CD8-positive, alpha-beta memory T cell (primary cell): ENCODE measurements around the gene RASSF1. TPM values are rescaled to one million over a fixed set of nuclear protein-coding genes. Genes with fewer than 3 reads are reported as not detected.

Experiments
- CTCF ChIA-PET: fragments of 350-600 bp; sonication (Branson Sonifier 250); formaldehyde crosslinking; loops from one replicate; lab custom pipeline; 2021; ENCODE audit warnings: antibody characterized with exemption; lab: Charles Lee
- POLR2A ChIA-PET: fragments of 350-600 bp; sonication (Branson Sonifier 250); formaldehyde crosslinking; loops from one replicate; lab custom pipeline; 2021; ENCODE audit warnings: antibody characterized with exemption; lab: Charles Lee
- DNase-seq, 5 donors: peaks; one replicate each; pipeline versions ENCODE4 v3.0.0 to v3.0.0-alpha.2; 2020 to 2022; ENCODE audit warnings: mixed read lengths in 1 of 5
- H3K27ac ChIP-seq: one replicate; pipeline ENCODE4 v1.7.0; 2013; ENCODE audit warnings: low read depth, mild to moderate bottlenecking, low read length, moderate library complexity
- H3K27me3 ChIP-seq: 2 replicates; pipeline ENCODE4 v1.7.0; 2013; ENCODE audit warnings: low read length, mild to moderate bottlenecking; ENCODE audit not compliant: insufficient read depth, poor library complexity, severe bottlenecking
- H3K36me3 ChIP-seq: 2 replicates; pipeline ENCODE4 v1.7.0; 2013; ENCODE audit warnings: mild to moderate bottlenecking, low read length, moderate library complexity; ENCODE audit not compliant: insufficient read depth
- H3K4me1 ChIP-seq: 2 replicates; pipeline ENCODE4 v1.7.0; 2013; ENCODE audit warnings: mild to moderate bottlenecking, low read length, moderate library complexity; ENCODE audit not compliant: insufficient read depth
- H3K4me3 ChIP-seq: 2 replicates; pipeline ENCODE4 v1.7.0; 2013; ENCODE audit warnings: mild to moderate bottlenecking, low read length
- H3K9me3 ChIP-seq: 2 replicates; pipeline ENCODE4 v1.7.0; 2013; ENCODE audit warnings: mild to moderate bottlenecking, low read length
- H3K27ac Mint-ChIP-seq, 8 donors: one replicate each; pipeline ENCODE4 v1.8.0; 2020 to 2021; ENCODE audit warnings: mixed read lengths in 8 of 8, mild to moderate bottlenecking in 6 of 8, inconsistent platforms in 3 of 8, moderate library complexity in 3 of 8
- H3K27me3 Mint-ChIP-seq, 2 donors: one replicate each; pipeline ENCODE4 v1.8.0; 2020 to 2021; ENCODE audit warnings: mixed read lengths in 2 of 2, mild to moderate bottlenecking in 1 of 2, moderate library complexity in 1 of 2
- H3K36me3 Mint-ChIP-seq, 3 donors: one replicate each; pipeline ENCODE4 v1.8.0; 2020 to 2021; ENCODE audit warnings: mixed read lengths in 3 of 3, inconsistent platforms in 1 of 3, mild to moderate bottlenecking in 1 of 3
- H3K4me1 Mint-ChIP-seq, 3 donors: one replicate each; pipeline ENCODE4 v1.8.0; 2020 to 2021; ENCODE audit warnings: mixed read lengths in 3 of 3, inconsistent platforms in 1 of 3, mild to moderate bottlenecking in 1 of 3
- H3K4me3 Mint-ChIP-seq, 7 donors: one replicate each; pipeline ENCODE4 v1.8.0; 2020 to 2021; ENCODE audit warnings: mixed read lengths in 7 of 7, mild to moderate bottlenecking in 6 of 7, moderate library complexity in 4 of 7, inconsistent platforms in 2 of 7
- H3K9me3 Mint-ChIP-seq, 5 donors: one replicate each; pipeline ENCODE4 v1.8.0; 2020 to 2022; ENCODE audit warnings: mixed read lengths in 5 of 5, mild to moderate bottlenecking in 3 of 5, moderate library complexity in 2 of 5, inconsistent platforms in 1 of 5
- polyA plus RNA-seq: library from polyadenylated mRNA; unstranded; fragments of 300-500 nt; fragmentation: Illumina TruSeq; gene quantifications from one replicate; pipeline ENCODE4 v1.2.3, GENCODE V29; 2021
- total RNA-seq, 2 experiments: library from RNA; stranded (reverse); gene quantifications; one replicate each; pipeline ENCODE4 v1.2.3, GENCODE V29; 2021

Gene RASSF1
- total and polyA plus RNA-seq, 3 experiments from 2014 or later: 70.8 to 152 (median 71.9) TPM

- POLR2A ChIA-PET: interaction anchor here (0.6 kb wide), 2 partner anchors 25 to 1197 kb away, joined by 3 to 5 read pairs; no protein-coding TSS in a partner anchor
- peaks cover 17 to 37% (median 17%) of the 10 kb centered on the region in 3 donors for H3K4me1 Mint-ChIP-seq
- peaks cover 0 to 6% (median 0%) of the 10 kb centered on the region in 3 donors for H3K36me3 Mint-ChIP-seq
- no peak within 1 kb of the TSS for H3K27ac Mint-ChIP-seq
- H3K36me3 ChIP-seq: no peaks in the 10 kb centered on the region
- no peak within 1 kb of the TSS for H3K4me3 ChIP-seq
- no peaks in the 10 kb centered on the region for H3K9me3 ChIP-seq
- H3K4me3 Mint-ChIP-seq: peak within 1 kb of the TSS in 1 of 7 donors; percentile 44
- CTCF ChIA-PET: interaction anchor here (1.0 kb wide), 1 partner anchor 13 kb away, joined by 3 read pairs; no protein-coding TSS in a partner anchor
- no peaks in the 10 kb centered on the region for H3K27me3 ChIP-seq
- H3K27me3 Mint-ChIP-seq: peaks cover 0 to 3% of the 10 kb centered on the region in 2 donors
- peak within 1 kb of the TSS; percentile 43 for H3K27ac ChIP-seq
- peaks cover 19% of the 10 kb centered on the region for H3K4me1 ChIP-seq
- H3K9me3 Mint-ChIP-seq: no peaks in the 10 kb centered on the region
- no peak for DNase-seq
Measured at GRCh38 chr3:50303013-50303815, 37.4 kb downstream of the RASSF1 start, which contains the start of gene HYAL1. HYAL1 (minus strand) TSS chr3:50303574; CDS start chr3:50302956, 618 bp downstream.

- no peak overlapping the region for H3K27ac ChIP-seq
- peaks cover 25% of the 10 kb centered on the region for H3K4me1 ChIP-seq
- no peaks in the 10 kb centered on the region for H3K36me3 ChIP-seq
- Mint-ChIP-seq H3K4me3 (peak overlapping the region in 2 of 7 donors; percentile 20 to 44), H3K27me3 (peaks cover 0 to 3% of the 10 kb centered on the region in 2 donors), H3K27ac (peak overlapping the region in 1 of 8 donors; percentile 73), H3K9me3 (no peaks in the 10 kb centered on the region), H3K4me1 (peaks cover 20 to 45% (median 22%) of the 10 kb centered on the region in 3 donors), H3K36me3 (peaks cover 0 to 7% (median 0%) of the 10 kb centered on the region in 3 donors)
- H3K27me3 ChIP-seq: no peaks in the 10 kb centered on the region
- CTCF ChIA-PET: interaction anchor here (1.0 kb wide), 2 partner anchors 11 to 12 kb away, joined by 3 read pairs; no protein-coding TSS in a partner anchor
- no peak overlapping the region for H3K4me3 ChIP-seq
- no peak for DNase-seq
- POLR2A ChIA-PET: interaction anchor here (0.6 kb wide), 2 partner anchors 26 to 1198 kb away, joined by 3 to 5 read pairs; no protein-coding TSS in a partner anchor
- no peaks in the 10 kb centered on the region for H3K9me3 ChIP-seq
Measured at GRCh38 chr3:50302095-50303012, 38.3 kb downstream of the RASSF1 start.

GRCh38 chr3:50300681-50301254 is 39.9 kb downstream of the RASSF1 start:
- H3K27me3 Mint-ChIP-seq: peaks cover 0 to 3% of the 10 kb centered on the region in 2 donors
- peak overlapping the region; percentile 55 to 98 (median 95) for H3K4me3 Mint-ChIP-seq
- POLR2A ChIA-PET: no interaction called here

GRCh38 chr3:50299929-50300680 is 40.5 kb downstream of the RASSF1 start:
- no peaks in the 10 kb centered on the region for H3K9me3 ChIP-seq
- Mint-ChIP-seq H3K4me3 (peak overlapping the region; percentile 93 to 98 (median 95)), H3K9me3 (no peaks in the 10 kb centered on the region), H3K36me3 (peaks cover 0 to 14% (median 0%) of the 10 kb centered on the region in 3 donors), H3K27ac (peak overlapping the region; percentile 97 to 100 (median 99)), H3K4me1 (peaks cover 21 to 54% (median 22%) of the 10 kb centered on the region in 3 donors), H3K27me3 (peaks cover 0 to 3% of the 10 kb centered on the region in 2 donors)
- peak overlapping the region; percentile 68 for H3K4me3 ChIP-seq
- no peaks in the 10 kb centered on the region for H3K27me3 ChIP-seq
- H3K4me1 ChIP-seq: peaks cover 25% of the 10 kb centered on the region
- H3K36me3 ChIP-seq: no peaks in the 10 kb centered on the region
- peak overlapping the region; percentile 96 for H3K27ac ChIP-seq
- no peak for DNase-seq
- ChIA-PET POLR2A (interaction anchor here (0.5 to 2.2 kb wide), 9 partner anchors 17 to 65 kb away, joined by 3 to 31 read pairs (median 7); partner anchors contain the start of genes CYB561D2, NPRL2, RASSF1 and TUSC2), CTCF (interaction anchor here (0.5 to 3.0 kb wide), 13 partner anchors 9 to 108 kb away, joined by 3 to 16 read pairs (median 9); partner anchors contain the start of genes CYB561D2, HYAL2 and NPRL2)

More at GRCh38 chr3:50300681-50301254, 39.9 kb downstream of the RASSF1 start:
- Histone ChIP-seq H3K4me1 (peaks cover 25% of the 10 kb centered on the region), H3K9me3 (no peaks in the 10 kb centered on the region), H3K27ac (peak overlapping the region; percentile 96), H3K4me3 (no peak overlapping the region), H3K27me3 (no peaks in the 10 kb centered on the region), H3K36me3 (no peaks in the 10 kb centered on the region)
- Mint-ChIP-seq H3K9me3 (no peaks in the 10 kb centered on the region), H3K36me3 (peaks cover 0 to 14% (median 0%) of the 10 kb centered on the region in 3 donors), H3K4me1 (peaks cover 21 to 53% (median 22%) of the 10 kb centered on the region in 3 donors), H3K27ac (peak overlapping the region in 7 of 8 donors; percentile 68 to 100 (median 99))
- no peak for DNase-seq
- CTCF ChIA-PET: no interaction called here

GRCh38 chr3:50299638-50299928 is 41.1 kb downstream of the RASSF1 start:
- Histone ChIP-seq H3K9me3 (no peaks in the 10 kb centered on the region), H3K4me1 (peaks cover 25% of the 10 kb centered on the region), H3K36me3 (no peaks in the 10 kb centered on the region), H3K27me3 (no peaks in the 10 kb centered on the region), H3K27ac (peak overlapping the region; percentile 96), H3K4me3 (peak overlapping the region; percentile 68)
- Mint-ChIP-seq H3K27me3 (no peaks in the 10 kb centered on the region), H3K4me3 (peak overlapping the region; percentile 93 to 98 (median 95)), H3K36me3 (peaks cover 0 to 14% (median 0%) of the 10 kb centered on the region in 3 donors), H3K4me1 (peaks cover 21 to 51% (median 22%) of the 10 kb centered on the region in 3 donors), H3K27ac (peak overlapping the region; percentile 97 to 100 (median 99)), H3K9me3 (no peaks in the 10 kb centered on the region)
- ChIA-PET CTCF (interaction anchor here (0.5 to 3.0 kb wide), 14 partner anchors 9 to 108 kb away, joined by 3 to 16 read pairs (median 8); partner anchors contain the start of genes CYB561D2, HYAL2 and NPRL2), POLR2A (interaction anchor here (0.5 to 2.2 kb wide), 10 partner anchors 18 to 65 kb away, joined by 3 to 31 read pairs (median 6); partner anchors contain the start of genes CYB561D2, NPRL2, RASSF1 and TUSC2)
- no peak for DNase-seq

- peak within 1 kb of the TSS; percentile 96 for H3K27ac ChIP-seq
- peaks cover 25% of the 10 kb centered on the region for H3K4me1 ChIP-seq
- Mint-ChIP-seq H3K27ac (peak within 1 kb of the TSS; percentile 97 to 100 (median 99)), H3K4me1 (peaks cover 21 to 50% (median 22%) of the 10 kb centered on the region in 3 donors), H3K9me3 (no peaks in the 10 kb centered on the region), H3K4me3 (peak within 1 kb of the TSS; percentile 93 to 98 (median 95)), H3K36me3 (peaks cover 0 to 14% (median 0%) of the 10 kb centered on the region in 3 donors), H3K27me3 (no peaks in the 10 kb centered on the region)
- peak; percentile 98 to 100 (median 99) for DNase-seq
- no peaks in the 10 kb centered on the region for H3K36me3 ChIP-seq
- no peaks in the 10 kb centered on the region for H3K27me3 ChIP-seq
- H3K9me3 ChIP-seq: no peaks in the 10 kb centered on the region
- POLR2A ChIA-PET: interaction anchor here (0.5 to 2.2 kb wide), 14 partner anchors 18 to 1084 kb away, joined by 3 to 31 read pairs (median 4); partner anchors contain the start of genes CYB561D2, NPRL2, RASSF1 and TUSC2
- peak within 1 kb of the TSS; percentile 89 for H3K4me3 ChIP-seq
- CTCF ChIA-PET: interaction anchor here (0.5 to 3.0 kb wide), 17 partner anchors 10 to 107 kb away, joined by 3 to 16 read pairs (median 5); partner anchors contain the start of genes CYB561D2, HYAL2 and NPRL2
Measured at GRCh38 chr3:50298836-50299637, 41.6 kb downstream of the RASSF1 start, which contains the start of the genes HYAL3 and NAA80. HYAL3 (minus strand) TSS chr3:50299405; CDS start chr3:50295602, 3,803 bp downstream. NAA80 (minus strand) TSS chr3:50299405; CDS start chr3:50297463, 1,942 bp downstream.
